GM18502 (cell line): ENCODE measurements around the gene POLR1C.
"Not testable (repeated sequence)": the region's sequence is repeated elsewhere in the genome, so short reads cannot be mapped to it uniquely, and the experiment has no call there.

Source experiments
- ATAC-seq: cut with Tn5 transposase; IDR thresholded peaks from one replicate; pipeline ENCODE4 v1.9.1; 2021; ENCODE audit warnings: mild to moderate bottlenecking; ENCODE audit not compliant: unreplicated experiment, poor library complexity

Gene POLR1C

DNA sequence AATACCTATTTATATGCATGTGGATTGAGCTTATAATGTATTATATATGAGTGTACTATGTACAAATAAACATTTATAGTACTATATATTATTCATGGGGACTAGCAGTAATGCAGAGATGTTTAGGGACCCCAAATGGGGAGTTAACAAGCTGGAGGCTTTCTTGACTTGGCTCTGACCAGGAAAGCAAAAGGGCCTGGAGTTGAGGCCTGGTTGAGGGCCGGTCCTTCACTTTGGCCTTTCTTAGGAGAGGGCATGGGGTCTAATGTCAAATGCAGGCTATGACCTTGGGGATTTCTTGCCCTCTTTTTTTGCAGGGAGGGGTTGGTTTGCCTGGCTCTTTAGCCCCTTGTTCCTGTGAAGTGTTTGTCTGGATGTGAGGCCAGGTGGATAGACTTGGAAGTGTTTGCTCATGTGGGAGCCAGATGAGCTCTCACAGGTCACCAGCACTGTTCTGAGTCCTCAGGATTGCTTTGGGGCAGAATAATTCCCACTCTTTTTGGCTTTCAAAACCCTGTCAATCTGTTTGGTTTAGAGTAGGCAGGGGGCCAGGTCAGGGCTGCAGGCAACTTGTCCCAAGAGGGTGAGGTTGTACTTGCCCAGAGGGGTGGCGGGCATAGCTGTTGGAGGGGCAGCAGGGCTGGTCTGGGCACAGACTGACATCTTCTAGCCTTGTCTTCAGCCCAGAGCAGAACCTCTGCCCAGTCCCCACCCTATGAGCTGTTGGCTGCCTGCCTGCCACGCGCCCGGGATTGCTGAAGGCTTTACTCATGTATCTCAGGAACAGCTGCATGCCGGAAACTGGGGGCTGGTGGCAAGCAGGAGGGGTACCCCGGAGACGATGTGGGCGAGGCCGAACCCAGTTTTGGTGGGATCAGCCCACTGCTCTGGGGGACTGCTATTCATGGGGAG is 24.9 kb upstream of the POLR1C start:
- ATAC-seq: no peak

DNA sequence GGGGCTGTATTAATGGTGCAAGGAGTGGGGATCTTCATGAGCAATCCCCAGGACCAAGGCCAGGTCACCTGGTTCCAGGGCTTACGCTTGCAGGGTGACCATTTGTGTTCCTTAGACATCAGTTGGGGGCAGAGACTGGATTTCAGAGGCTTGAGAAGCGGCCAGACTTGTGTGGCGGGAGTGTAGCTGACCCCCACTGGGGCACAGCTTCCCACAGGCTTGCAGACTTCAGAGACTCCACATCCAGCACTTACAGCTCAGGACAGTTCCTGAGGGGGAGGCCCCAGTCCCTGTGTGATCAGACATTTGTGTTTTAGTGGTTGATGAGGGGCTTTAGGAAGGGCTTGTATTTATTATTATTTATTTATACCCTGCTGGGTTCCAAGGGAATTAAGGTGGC is 24.2 kb upstream of the POLR1C start:
- no peak for ATAC-seq

DNA sequence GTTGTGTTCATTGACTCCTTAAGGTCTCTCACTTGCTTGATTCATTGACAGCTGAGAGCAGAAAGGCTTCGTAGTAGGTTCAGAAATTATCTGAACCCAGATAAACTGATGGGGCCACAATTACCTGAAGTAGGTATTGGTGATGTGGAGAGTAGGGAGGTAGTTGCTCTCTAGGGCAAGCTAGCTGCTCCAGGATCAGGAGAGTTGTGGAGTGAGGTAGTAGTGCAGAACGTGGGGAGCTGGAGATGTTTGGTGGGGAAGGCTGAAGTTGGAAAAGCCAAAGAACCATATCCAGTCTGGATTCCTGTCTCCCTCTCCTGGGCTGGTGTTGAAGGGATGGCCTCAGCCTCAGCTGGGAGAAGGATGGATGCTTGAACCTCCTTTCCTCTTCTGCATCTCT is 23.7 kb upstream of the POLR1C start:
- ATAC-seq: no peak

DNA sequence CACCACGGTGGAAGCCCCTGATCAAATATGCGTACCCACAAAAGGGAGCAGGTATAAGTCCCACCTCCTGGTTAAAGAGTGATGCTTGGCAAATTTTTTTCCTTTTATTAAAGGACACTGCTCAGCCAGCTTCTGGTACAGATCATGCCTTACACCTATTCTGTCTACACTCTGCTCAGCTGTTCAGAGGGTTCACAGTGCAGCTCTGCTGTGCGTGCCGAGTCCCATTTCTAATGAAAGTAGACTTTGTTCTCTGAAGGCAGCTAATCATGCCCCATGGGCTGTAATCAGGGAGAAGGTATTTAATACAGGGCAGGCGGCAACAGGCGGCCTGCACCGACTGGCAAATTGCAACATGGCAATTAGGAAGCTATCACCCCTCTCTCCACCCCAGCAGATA is 23.1 kb upstream of the POLR1C start:
- ATAC-seq: no peak

DNA sequence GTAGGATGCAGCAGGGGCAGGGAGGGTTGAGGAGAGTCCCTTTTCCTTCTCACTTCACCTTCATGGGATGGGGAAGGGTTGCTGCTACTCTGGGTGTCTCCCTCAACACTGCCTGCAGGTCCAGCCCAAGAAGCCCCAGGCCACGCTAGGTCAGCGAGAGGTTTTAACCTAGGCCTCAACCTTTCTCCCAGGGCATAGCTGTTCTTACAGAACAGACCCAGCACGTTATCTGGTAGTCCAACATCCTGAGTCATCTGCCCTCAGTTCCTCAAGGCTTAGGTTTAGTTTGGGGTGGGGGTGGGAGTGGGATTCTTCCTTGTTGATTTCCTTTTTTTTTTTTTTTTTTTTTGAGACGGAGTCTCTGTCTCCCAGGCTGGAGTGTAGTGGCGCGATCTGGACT is 22.6 kb upstream of the POLR1C start:
- ATAC-seq: no peak

DNA sequence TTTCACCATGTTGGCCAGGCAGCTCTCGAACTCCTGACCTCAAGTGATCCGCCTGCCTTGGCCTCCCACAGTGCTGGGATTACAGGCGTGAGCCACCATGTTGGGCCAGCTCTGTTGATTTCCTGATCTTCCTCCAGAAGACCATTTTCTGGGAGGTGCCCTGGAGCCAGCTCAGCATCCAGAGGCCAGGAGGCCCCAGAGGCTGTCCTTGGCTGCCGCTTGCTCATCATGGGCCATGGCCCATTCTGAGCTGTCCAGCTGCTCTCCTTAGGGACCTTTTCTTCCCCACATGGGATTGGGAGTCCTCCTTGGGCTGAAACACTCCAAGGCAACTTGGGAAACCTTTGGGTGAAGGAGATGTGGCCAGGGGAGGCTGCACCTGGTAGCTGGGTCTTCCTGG is 22.1 kb upstream of the POLR1C start:
- no peak for ATAC-seq

DNA sequence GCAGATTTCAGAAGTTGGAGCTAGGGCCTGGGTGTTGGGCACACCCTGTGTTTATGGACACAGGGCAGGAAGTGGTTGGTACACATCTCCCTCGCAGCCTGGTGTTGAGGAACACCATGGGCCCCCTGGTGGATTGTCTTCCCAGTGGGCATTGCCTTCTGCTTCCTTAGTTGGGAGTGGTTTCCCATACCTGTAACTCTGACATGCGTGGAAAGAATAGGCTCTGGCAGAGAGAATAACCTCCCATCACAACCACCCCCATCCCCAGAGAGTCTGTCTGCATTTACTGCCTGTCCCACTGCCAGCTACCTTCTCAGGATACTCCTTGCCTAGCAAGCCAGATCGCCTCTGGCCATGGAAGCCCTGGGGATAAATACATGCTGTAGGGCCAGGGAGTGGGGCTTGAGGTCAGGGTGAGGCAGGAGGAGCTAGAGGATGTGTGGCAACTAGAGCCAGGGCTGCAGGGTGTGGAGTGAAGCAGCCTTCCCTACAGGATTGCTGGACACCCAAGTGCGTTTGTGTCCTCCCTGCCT is 21.4 kb upstream of the POLR1C start:
- ATAC-seq: no peak

DNA sequence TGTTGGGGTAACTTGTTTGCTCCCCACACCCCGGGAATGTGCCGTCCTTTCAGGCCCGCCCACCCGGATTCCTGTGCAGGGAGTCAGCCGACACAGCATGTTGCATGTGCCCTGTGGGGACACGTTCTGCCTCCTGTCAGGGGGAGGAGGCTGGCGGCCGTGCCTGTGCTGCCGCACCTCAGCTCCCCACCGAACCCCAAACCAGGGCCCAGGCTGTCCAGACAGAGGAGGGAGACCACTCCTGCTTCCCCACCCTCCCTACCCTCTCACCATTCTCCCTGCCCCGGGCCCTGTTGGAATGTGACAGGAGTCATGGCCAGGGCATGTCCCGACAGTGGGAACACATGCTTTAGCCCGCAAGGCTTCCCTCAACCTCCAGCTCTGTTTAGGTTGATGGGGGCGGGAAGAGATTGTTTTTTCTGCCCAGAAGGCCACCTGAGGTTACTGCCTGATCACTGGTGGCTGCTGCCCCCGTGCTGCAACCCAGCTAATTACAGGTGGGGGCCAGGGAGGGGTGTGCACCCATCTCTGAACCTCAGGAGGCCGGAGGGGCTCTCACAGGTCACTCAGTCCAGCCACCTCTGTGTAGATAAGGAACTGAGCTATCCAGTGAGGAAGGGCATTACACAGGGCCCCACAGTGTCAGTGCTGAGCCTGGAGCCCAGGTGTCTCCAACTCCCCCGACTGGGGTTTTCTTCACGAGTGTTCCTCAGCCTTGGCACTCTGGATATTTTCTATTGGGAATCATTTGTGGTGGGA is 20.3 kb upstream of the POLR1C start:
- no peak for ATAC-seq

DNA sequence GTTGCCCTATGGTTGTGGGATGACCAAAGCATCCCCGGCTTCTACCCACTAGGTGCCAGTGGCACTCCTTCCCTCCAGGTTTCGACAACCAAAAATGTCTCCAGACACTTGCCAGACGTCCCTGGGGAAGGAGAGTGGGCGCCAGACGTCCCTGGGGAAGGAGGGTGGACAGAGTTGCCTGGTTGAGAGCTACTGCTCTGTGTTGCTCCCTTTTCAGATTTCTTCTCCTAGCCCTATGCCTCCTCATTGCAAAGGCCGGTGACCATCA is 19.8 kb upstream of the POLR1C start:
- ATAC-seq: no peak

DNA sequence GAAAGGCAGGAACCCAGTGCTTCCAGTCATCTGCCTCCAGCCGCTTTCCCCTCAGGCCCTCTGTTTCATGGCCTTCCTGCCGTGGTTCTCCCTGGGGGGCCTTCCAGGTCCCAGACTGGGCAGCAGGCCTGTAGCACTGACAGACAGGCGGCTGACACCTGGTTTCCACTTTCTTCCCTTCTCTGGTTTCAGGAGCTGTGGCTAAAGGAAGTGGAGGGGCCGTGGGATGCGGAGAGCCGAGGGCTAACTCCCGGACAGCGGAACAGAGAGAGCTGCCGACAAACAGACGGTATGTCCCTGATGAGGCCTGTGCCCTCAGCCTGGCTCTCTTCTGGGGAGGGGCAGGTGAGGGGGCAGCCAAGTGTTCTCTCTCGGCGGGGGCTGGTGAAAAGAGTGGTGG is 19.2 kb upstream of the POLR1C start:
- no peak for ATAC-seq

DNA sequence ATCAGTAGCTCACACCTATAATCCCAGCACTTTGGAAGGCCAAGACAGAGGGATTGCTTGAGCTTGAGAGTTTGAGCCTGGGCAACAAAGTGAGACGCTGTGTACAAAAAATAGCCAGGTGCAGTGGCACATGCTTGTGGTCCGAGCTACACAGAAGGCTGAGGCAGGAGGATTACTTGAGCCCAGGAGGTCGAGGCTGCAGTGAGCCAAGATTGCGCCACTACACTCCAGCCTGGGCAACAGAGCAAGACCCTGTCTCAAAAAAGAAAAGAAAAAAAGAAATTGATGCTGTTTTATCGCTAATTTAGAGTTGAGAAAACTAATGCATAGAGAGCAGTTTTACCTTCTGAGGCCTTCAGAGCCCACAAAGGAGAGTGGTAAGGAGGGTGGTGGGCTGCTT is 18.6 kb upstream of the POLR1C start:
- not testable (repeated sequence) for ATAC-seq

DNA sequence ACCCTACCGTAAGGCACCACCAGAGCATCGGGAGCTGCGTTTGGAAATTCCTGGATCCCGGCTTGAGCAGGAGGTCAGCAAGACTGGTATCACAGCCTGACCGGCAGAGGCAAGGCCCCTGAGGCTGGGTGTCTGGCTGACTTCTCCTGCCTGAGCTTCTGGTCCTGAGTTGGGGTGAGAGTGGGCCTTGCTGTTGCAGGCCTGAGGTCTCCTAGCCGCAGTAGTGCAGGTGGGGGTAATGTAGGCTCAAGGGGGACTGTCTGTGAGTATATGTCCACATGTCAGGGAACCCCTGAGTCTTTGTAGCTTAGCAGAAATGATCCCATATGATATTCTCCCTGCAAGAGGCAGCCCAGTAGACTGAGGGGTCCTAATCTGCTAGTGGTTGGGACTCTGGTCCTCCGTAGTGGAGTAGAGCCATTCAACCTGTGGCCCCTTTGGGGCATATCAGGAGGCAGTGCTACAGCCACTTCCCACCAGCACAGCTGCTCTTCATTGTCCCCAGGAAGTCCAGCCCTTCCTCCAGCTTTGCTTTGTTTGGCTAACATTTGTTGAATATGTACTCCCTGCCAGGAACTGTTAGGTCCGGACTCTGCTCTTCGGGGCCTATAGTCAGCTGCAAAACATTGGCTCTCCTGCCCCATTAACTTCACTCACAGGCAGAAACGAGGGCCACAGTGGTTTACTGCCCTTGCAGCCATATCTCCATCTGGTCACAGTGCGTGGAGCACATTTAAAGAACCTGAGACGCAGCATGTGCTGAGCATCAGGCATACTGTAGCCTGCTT is 17.7 kb upstream of the POLR1C start:
- no peak for ATAC-seq

DNA sequence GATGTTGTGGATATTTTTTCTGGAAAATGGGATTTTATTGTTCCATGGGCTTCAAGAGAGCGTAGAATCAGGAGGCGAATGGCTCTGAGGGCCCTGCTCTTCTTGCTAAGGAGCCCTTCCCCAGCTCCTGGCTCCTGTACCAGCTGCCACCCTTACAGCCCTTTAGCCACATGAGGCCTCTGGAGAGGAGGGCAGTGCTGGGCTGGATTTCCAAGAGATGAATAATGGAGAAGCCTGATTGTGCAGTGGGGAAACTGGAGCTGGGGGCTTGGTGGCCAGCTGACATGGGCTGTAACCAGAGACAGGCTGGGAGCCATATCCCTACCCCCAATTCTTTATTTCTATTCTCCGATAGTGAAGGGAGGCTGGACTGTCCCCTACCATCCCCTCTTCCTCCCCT is 16.0 kb upstream of the POLR1C start:
- ATAC-seq: no peak

DNA sequence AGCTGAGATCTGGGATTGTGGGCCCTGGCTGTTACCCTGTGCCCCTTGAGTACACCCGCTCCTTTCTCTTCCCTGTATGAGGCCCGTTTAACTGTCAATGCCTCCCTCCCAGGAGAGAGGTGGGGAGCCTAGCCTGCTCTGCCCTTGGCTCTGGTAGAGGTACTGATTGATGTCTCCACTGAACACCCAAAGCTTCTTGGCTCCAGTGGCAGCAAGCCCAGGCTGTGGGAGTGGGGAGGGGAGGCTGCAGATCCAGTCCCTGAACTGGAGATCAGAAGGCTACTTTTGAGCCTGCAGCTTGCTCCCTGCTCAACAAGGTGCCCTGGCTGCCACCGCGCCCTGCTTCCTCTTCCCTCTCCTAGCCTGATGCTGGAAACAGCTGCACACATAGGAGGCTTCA is 14.2 kb upstream of the POLR1C start:
- no peak for ATAC-seq

DNA sequence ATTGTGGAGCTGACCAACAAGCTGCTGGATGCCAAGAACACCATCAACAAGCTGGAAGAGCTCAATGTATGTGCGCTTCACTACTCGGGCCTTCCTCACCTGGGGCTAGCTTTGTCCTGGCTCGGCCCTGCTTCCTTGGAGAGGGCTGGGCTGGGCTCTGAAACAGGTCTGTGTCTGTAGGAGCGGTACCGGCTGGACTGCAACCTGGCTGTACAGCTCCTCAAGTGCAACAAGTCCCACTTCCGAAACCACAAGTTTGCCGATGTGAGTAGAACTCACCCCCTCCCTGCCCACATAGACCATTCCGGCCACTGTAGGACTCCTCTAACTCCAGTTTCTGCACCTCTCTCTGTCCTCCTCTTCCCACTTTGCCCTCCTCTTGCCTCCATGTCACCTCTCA is 13.4 kb upstream of the POLR1C start:
- ATAC-seq: no peak

DNA sequence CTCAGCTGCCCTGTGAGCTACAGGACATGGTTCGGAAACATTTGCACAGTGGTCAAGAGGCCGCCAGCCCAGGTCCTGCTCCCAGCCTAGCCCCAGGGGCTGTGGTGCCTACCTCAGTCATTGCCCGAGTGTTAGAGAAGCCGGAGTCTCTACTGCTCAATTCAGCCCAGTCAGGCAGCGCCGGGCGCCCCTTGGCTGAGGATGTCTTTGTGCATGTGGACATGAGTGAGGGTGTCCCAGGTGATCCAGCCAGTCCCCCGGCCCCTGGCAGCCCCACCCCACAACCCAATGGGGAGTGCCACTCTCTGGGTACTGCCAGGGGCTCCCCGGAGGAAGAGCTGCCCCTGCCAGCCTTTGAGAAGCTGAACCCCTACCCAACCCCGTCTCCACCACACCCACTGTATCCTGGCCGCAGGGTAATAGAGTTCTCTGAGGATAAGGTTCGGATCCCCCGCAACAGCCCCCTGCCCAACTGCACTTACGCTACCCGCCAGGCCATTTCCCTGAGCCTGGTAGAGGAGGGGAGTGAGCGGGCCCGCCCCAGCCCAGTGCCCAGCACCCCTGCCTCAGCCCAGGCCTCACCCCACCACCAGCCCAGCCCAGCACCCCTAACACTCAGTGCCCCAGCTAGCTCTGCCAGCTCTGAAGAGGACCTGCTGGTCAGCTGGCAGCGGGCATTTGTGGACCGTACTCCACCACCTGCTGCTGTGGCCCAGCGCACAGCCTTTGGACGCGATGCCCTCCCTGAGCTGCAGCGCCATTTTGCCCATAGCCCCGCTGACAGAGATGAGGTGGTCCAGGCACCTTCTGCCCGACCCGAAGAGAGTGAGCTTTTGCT is 11.9 kb upstream of the POLR1C start:
- no peak for ATAC-seq

DNA sequence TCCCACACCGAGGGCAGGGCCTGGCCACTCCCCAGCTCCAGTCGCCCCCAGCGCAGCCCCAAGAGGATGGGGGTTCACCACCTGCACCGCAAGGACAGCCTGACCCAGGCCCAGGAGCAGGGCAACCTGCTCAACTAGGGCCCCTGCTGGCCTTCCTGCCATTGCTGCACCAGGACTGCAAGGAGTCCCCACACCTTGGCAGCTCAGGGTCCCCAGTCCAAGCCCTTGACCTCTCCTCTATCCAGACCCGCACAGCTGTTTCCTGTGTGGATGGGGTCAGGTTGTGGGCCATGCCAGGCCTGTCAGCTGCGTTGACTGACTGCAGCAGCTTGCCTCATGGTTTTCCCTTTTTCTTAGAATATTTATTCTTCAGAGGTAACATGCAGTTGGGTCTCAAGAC is 11.2 kb upstream of the POLR1C start:
- ATAC-seq: no peak

DNA sequence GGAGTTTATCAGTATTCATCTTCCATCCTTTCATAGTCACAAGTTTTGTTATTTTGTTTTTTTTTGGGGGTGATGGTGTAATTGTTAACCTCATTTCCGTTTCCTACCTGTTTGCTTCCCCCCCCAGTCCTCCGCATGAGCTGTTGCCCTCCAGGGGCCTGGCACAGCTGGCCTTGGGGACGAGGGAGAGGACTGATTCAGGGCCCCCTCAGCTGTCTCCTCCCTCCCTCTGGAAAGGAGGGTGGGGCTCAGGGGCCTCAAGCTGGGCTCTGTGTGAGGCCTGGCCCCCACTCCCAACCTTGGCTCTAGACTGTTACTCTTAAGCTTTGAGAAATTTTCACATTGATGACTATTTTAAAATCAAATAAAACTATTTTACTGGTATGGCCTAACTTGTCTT is 10.7 kb upstream of the POLR1C start:
- ATAC-seq: no peak

DNA sequence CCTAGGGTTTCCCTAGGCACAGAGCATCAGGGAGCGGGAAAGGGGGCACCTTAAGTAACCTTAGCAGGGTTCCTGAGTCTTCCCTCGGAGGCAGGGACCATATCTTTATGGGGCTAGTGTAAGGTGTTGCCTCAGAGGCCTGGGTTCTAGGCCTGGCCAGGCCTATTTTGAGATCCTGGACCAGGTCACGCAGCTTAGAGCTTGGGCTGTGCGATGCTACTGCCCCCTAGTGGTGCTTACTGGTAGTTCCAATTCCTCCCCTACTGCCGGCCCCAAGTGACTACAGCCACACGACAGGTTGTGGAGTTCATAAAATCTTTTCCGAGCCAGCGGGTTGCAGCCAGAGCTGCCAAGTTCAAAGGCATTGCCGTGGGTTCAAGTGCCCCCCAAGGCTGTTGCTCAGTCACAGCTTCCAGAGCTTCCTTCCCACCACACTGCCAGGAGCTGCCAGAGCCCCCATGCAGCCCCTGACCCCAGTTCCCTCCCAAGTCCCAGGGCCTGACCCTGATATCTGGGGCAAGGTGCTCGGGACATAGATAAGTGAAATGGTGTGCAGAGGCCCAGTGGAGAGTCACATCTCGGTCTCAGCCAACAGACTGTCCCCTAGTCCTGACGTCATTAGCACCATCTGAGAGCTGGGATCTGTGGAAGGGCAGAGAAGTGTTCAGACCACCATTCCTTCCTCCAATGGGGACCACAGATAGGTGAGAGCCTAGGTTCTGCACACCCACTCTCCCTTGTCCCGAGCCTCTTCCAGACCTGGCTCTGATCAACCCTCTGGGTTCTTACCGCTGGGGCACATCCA is 10.0 kb upstream of the POLR1C start:
- ATAC-seq: peak; percentile 51
